Mesenteric fat pad (tissue), 1 donor: ENCODE results near the gene GTPBP2. TPM values are rescaled to one million over a fixed set of nuclear protein-coding genes. Genes with fewer than 3 reads are reported as not detected.
"Not testable (repeated sequence)": the region's sequence is repeated elsewhere in the genome, so short reads cannot be mapped to it uniquely, and the experiment has no call there.

Experiments
- DNase-seq: peaks from one replicate; pipeline ENCODE4 v3.0.0-alpha.2; 2020; ENCODE audit warnings: low spot score
- long read RNA-seq: library from polyadenylated mRNA; unstranded; transcript quantifications from one replicate; pipeline ENCODE4 v2.0.0, GENCODE V29; 2020
- total RNA-seq: library from RNA; stranded (reverse); fragmentation: NEBNext Ultra II Directional; extraction: Animal tissue kit (Norgen Biotek cat#: 25700); gene quantifications from one replicate; pipeline ENCODE4 v1.2.1, GENCODE V29; 2021
- donor health status: DM: yes; HTN: yes; CAD: no.

Gene GTPBP2
- total RNA-seq = 101 TPM
- long read RNA-seq, partial matches to known transcripts = 3 of 11 reads
- long read RNA-seq, other reads (novel, unspliced or antisense) = 4 of 11 reads

GRCh38 chr6:43629104-43629504 is at the start of gene GTPBP2:
GTPBP2 (minus strand) TSS chr6:43629264; CDS start chr6:43629162, 102 bp downstream.
- DNase-seq = peak; percentile 100

GRCh38 chr6:43678341-43678740 is 49.3 kb upstream of the GTPBP2 start:
- DNase-seq = no peak

GRCh38 chr6:43677759-43678158 is 48.7 kb upstream of the GTPBP2 start:
- no peak for DNase-seq

- no peak for DNase-seq
Measured at GRCh38 chr6:43676962-43677606, 48.0 kb upstream of the GTPBP2 start.

GRCh38 chr6:43674921-43675320 is 45.9 kb upstream of the GTPBP2 start:
- no peak for DNase-seq

GRCh38 chr6:43674291-43674690 is 45.2 kb upstream of the GTPBP2 start:
- DNase-seq = no peak

- DNase-seq = no peak
Measured at GRCh38 chr6:43673444-43674084, 44.5 kb upstream of the GTPBP2 start.

GRCh38 chr6:43671801-43672690 is 43.0 kb upstream of the GTPBP2 start:
- no peak for DNase-seq

- no peak for DNase-seq
Measured at GRCh38 chr6:43671011-43671800, 42.1 kb upstream of the GTPBP2 start.

- DNase-seq = no peak
Measured at GRCh38 chr6:43670623-43670986, 41.5 kb upstream of the GTPBP2 start.

GRCh38 chr6:43669922-43670622 is 41.0 kb upstream of the GTPBP2 start:
- no peak for DNase-seq

GRCh38 chr6:43669050-43669921 is 40.2 kb upstream of the GTPBP2 start:
- DNase-seq = no peak

GRCh38 chr6:43668151-43669028 is 39.3 kb upstream of the GTPBP2 start:
- DNase-seq = no peak

- DNase-seq = peak; percentile 93
Measured at GRCh38 chr6:43667245-43668150, 38.4 kb upstream of the GTPBP2 start.

- no peak for DNase-seq
Measured at GRCh38 chr6:43666196-43666920, 37.3 kb upstream of the GTPBP2 start.

GRCh38 chr6:43665376-43665775 is 36.3 kb upstream of the GTPBP2 start:
- DNase-seq = no peak

- DNase-seq = not testable (repeated sequence)
Measured at GRCh38 chr6:43662948-43663347, 33.9 kb upstream of the GTPBP2 start.
